IMR-90 (cell line): ENCODE results near the gene LAMC3. TPM values are rescaled to one million over a fixed set of nuclear protein-coding genes. Genes with fewer than 3 reads are reported as not detected.

Experiments used
- RCOR1 ChIP-seq: IDR thresholded peaks from 2 replicates; pipeline ENCODE4 v1.6.1; 2012; ENCODE audit warnings: mild to moderate bottlenecking, low read length, improper control_type of control experiment; ENCODE audit not compliant: insufficient replicate concordance
- polyA plus RNA-seq, 3 experiments: library from polyadenylated mRNA; depleted of rRNA; stranded (reverse); fragments of >200 nt; gene quantifications; 2 replicates each; pipeline ENCODE4 v1.2.3, GENCODE V29; 2012; ENCODE audit warnings: low replicate concordance in 1 of 3
- total RNA-seq: library from RNA; depleted of rRNA; stranded (reverse); fragments of >200 nt; gene quantifications from 2 replicates; pipeline ENCODE4 v1.2.3, GENCODE V29; 2012
- TF ChIP-seq, protein P1 (sequence below): fragments of 150-350 bp; IDR thresholded peaks from 2 replicates; pipeline ENCODE4 v1.6.1; 2016; ENCODE audit warnings: low read depth, mild to moderate bottlenecking, low read length, moderate library complexity, borderline replicate concordance

Gene LAMC3
- total and polyA plus RNA-seq, 2 of the 4 experiments (the other 2 are of a cell fraction), result not detected

GRCh38 chr9:130961511-130962300, 47.3 kb upstream of the LAMC3 start (continued):
- TF ChIP-seq, protein P1, sequence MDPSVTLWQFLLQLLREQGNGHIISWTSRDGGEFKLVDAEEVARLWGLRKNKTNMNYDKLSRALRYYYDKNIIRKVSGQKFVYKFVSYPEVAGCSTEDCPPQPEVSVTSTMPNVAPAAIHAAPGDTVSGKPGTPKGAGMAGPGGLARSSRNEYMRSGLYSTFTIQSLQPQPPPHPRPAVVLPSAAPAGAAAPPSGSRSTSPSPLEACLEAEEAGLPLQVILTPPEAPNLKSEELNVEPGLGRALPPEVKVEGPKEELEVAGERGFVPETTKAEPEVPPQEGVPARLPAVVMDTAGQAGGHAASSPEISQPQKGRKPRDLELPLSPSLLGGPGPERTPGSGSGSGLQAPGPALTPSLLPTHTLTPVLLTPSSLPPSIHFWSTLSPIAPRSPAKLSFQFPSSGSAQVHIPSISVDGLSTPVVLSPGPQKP, result no peak
- no peak for TF ChIP-seq RCOR1
